CD4-positive, alpha-beta T cell treated with Interleukin-17A for 4 hours (primary cell): ENCODE measurements around the gene ITPKB.
A peak's percentile ranks its signal among the peaks of the same experiment; 100 is the strongest.

Source experiments
- DNase-seq: peaks from one replicate; pipeline ENCODE4 v3.0.0-alpha.2; 2020; ENCODE audit warnings: mixed read lengths

ITPKB gene

GRCh38 chr1:226663327-226663704 is 75.8 kb downstream of the ITPKB start:
- no peak for DNase-seq

GRCh38 chr1:226662642-226663326 is 76.3 kb downstream of the ITPKB start:
- peak; percentile 87 for DNase-seq

GRCh38 chr1:226661965-226662364 is 77.1 kb downstream of the ITPKB start:
- DNase-seq: no peak

- peak; percentile 51 for DNase-seq
These were observed 77.8 kb downstream of the ITPKB start for GRCh38 chr1:226661271-226661670.

GRCh38 chr1:226660410-226661182 is 78.5 kb downstream of the ITPKB start:
- DNase-seq: peak; percentile 33

- DNase-seq: no peak
These were observed 79.4 kb downstream of the ITPKB start for GRCh38 chr1:226659641-226660040.

- DNase-seq: no peak
These were observed 79.9 kb downstream of the ITPKB start for GRCh38 chr1:226659136-226659535.

- no peak for DNase-seq
These were observed 80.4 kb downstream of the ITPKB start for GRCh38 chr1:226658546-226659125.

GRCh38 chr1:226657895-226658545 is 81.1 kb downstream of the ITPKB start:
- no peak for DNase-seq

GRCh38 chr1:226656601-226657277 is 82.3 kb downstream of the ITPKB start:
- peak; percentile 76 for DNase-seq

GRCh38 chr1:226656201-226656600 is 82.9 kb downstream of the ITPKB start:
- DNase-seq: no peak

- no peak for DNase-seq
These were observed 83.6 kb downstream of the ITPKB start for GRCh38 chr1:226655251-226656163.

GRCh38 chr1:226654668-226655055 is 84.4 kb downstream of the ITPKB start:
- no peak for DNase-seq

GRCh38 chr1:226654046-226654667 is 84.9 kb downstream of the ITPKB start:
- DNase-seq: no peak

- peak; percentile 74 for DNase-seq
These were observed 85.7 kb downstream of the ITPKB start for GRCh38 chr1:226653311-226653921.

GRCh38 chr1:226652613-226653012 is 86.5 kb downstream of the ITPKB start:
- no peak for DNase-seq

GRCh38 chr1:226651732-226652105 is 87.4 kb downstream of the ITPKB start:
- no peak for DNase-seq

- no peak for DNase-seq
These were observed 87.9 kb downstream of the ITPKB start for GRCh38 chr1:226651041-226651731.

- DNase-seq: no peak
These were observed 88.7 kb downstream of the ITPKB start for GRCh38 chr1:226650236-226650841.

- DNase-seq: peak; percentile 63
These were observed 89.3 kb downstream of the ITPKB start for GRCh38 chr1:226649780-226650179.
